Endometrium (tissue), 2 donors: Measurements from ENCODE around the gene DIPK1B.
"Not testable (repeated sequence)": the region's sequence is repeated elsewhere in the genome, so short reads cannot be mapped to it uniquely, and the experiment has no call there.

Experiments
- FAIRE-seq: peaks from 2 replicates; lab custom pipeline; 2012; peaks lifted over from hg19 to GRCh38; lab: Jason Lieb, UNC
- donor health status: control.
- donor health status: control.

Gene DIPK1B

DNA sequence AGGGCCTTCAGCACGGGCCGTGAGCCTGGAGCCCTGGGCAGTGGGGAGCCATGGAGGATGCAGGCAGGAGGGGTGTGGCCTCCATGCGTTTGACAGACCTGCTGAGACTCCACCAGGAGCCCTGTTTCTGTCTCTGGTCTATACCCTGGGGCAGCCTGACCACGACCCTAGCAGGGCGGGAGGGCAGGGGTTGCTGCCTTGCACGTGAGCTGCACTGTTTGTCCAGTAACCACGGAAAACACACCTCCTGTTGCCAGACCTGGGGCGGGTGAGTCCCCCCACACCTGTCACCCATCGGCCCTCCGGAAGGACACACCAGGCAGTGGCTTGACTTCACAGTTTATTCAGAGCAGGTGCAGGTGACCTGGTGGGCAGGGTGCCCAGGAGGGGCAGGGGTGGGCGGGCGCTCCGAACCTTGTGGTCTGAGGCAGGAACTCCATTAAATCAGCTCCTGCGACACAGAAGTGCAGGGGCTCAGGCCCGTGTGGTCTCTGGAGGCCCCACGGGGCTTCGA lies 41.7 kb downstream of the DIPK1B start:
- FAIRE-seq = no peak

- no peak for FAIRE-seq
These were observed 42.4 kb downstream of the DIPK1B start for GRCh38 chr9:136754626-136755301.

DNA sequence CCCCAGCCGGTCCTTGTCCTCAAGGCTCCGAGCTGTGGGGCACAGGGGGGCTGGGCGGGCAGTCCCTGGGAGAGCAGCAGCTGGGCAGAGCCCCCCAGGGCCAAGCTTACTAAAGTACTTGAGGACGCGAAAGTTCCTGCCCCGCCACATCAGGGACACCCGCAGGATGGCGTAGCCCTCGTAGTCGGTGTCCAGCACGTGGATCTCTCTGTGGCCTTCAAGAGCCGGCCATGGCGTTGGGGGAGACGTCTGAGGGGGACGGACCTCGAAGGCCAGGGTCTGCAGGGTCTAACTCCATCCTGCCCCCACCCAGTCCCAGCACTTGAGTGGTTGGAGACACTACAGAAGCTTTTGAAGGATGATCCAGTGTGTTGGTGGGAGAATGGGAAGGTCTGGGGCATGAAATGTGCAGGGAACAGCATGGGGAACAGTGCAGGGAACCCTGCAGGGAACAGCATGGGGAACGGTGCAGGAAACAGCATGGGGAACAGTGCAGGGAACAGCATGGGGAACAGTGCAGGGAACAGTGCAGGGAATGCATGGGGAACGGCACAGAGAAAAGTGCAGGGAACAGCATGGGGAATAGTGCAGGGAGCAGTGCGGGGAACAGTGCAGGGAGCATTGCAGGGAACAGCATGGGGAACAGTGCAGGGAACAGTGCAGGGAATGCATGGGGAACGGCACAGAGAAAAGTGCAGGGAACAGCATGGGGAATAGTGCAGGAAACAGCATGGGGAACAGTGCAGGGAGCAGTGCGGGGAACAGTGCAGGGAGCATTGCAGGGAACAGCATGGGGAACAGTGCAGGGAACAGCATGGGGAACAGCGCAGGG lies 43.1 kb downstream of the DIPK1B start:
- not testable (repeated sequence) for FAIRE-seq

GRCh38 chr9:136756134-136756438 lies 43.7 kb downstream of the DIPK1B start:
- FAIRE-seq = no peak

GRCh38 chr9:136756836-136757235 lies 44.5 kb downstream of the DIPK1B start:
- FAIRE-seq = no peak

DNA sequence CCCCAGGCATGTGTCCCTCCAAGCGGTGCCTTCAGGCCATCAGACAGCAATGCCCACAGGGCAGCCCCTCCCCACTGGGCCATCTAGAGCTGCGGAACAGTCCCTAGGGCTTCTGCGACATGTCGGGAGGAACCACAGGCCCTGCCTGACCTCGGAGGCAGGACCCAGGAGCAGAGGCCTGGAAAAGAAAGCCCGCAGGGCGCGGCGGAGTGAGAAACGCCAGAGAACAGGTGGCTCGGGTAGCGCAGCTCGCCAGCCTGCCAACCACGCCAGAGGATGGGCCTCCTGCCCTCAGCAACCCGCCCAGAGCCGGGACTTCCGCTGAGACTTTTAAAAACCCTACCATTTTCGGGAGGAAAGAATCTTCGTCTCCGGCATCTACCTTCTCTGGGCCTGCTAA lies 45.0 kb downstream of the DIPK1B start:
- no peak for FAIRE-seq

GRCh38 chr9:136757751-136758140 lies 45.4 kb downstream of the DIPK1B start:
- FAIRE-seq = no peak

- no peak for FAIRE-seq
These were observed 46.6 kb downstream of the DIPK1B start for GRCh38 chr9:136759001-136759400.

DNA sequence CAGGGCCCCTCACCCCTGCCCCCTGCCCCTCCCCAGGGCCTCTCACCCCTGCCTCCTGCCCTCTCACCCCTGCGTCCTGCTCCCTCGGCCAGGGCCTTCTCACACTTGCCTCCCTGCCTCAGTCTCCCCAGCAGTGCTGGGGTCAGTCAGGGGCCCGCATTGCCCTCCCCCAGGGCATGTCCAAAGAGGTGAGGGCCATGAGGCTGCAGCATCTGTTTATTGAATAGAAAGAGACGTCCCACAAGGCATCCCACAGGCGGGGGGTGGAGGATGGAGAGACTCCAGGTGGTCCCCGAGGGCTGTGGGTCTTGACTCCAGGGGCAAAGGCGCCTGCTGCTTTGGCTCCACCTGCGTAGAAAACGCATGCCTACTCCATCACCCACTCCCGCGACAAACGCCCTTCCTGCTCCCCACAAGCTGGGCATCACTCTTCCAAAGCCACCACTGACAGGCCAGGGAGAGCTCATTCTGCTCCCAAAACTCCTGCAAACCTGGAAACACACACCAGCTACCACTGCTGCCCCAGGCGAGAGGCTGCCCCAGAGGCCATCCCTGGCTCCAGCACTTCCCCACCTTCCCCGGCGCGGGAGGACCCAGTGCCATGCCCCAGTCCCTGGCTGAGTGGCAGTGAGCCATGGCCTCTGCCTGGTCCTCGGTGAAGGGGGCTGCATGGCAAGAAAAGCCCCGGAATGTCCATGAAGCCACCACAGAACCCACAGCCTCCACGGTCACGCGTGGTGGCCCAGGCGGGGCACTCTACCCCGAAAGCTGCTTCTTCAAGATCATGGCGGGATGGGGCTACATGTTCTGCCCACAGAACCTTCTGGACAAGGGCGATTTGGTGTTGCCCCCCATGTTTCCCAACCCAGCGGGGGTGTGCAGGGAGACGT lies 47.3 kb downstream of the DIPK1B start:
- FAIRE-seq = no peak

DNA sequence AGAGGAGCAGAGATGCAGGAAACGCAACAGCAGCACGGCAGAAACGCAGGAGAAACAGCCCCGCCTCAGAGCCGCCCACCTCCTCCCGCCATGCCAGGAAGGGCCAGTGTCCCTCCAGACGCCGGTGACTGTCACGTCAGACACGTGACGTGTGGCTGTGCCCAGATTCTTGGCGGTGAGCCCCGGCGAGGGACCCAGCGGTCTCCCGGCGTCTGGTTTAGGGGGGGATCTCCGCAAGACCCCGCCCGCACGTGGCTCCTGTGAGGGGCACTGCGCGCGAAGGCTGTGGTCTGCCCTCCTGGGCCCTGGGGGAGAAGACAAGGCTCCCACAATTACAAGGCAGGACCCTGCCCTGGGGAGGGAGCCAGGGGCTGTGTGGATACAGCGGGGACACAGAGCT lies 48.1 kb downstream of the DIPK1B start:
- no peak for FAIRE-seq

DNA sequence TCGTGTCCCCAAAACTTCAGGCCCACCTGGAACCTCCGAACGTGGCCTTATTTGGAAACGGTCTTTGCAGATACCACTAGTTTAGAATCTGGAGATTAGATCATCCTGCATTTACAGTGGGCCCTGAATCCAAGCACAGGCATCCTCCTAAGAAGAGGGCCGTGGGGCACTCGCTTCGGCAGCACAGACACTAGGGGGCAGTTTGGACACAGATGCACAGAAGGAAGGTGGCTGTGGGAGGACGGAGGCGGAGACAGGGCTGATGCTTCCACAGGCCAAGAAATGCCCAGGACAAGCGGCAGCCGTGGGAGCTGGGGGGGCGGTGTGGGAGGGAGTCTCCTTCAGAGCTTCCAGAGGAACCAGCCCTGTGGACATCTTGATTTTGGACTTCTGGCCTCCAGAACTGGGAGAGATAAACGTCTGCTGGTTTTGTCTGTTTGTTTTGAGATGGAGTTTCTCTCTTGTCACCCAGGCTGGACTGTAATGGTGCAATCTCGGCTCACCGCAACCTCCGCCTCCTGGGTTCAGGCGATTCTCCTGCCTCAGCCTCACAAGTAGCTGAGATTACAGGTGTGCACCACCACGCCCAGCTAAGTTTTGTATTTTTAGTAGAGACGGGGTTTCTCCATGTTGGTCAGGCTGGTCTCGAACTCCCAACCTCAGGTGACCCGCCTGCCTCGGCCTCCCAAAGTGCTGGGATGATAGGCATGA lies 48.6 kb downstream of the DIPK1B start:
- FAIRE-seq = not testable (repeated sequence)

DNA sequence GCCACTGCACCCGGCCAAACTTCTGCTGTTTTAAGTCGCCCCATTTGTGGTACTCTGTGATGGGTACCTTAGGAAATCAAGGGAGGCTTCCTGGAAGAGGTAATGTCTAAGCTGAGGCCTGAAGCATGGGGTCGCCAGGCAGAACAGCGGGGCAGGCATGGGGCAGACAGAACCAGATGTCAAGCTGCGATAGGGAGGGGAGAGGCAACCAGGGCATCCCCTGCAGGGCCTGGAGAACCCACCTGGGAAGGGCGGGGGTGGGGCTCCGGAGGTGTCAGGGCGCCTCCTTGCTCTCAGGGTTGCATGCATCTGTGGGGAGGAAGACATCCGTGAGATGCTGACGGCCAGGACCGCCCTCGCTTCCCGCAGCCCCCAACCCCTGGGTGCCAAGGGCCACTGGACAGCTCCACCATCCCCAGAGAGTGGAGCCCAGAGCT lies 49.2 kb downstream of the DIPK1B start:
- no peak for FAIRE-seq

DNA sequence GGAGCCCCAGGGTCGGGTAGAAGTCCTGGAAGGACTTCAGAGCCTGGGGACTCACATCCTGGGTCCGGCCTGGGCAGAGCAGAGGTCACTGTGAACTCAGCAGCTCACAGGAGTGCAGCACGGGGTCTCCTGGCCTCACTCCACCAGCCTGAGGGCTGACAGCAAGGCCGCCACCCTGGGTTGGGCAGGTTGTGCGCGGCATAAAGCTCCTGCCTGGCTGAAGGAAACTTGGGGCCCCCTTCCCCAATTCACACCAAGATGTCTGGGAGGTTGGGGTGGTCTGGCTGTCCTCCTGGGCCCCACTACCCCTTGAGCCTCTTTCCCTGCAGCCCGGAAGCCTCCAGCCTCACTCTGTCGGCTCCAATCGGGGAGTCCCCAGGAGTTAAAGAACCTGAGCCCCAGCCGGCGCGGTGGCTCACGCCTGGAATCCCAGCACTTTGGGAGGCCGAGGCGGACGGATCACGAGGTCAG lies 49.9 kb downstream of the DIPK1B start:
- no peak for FAIRE-seq

DNA sequence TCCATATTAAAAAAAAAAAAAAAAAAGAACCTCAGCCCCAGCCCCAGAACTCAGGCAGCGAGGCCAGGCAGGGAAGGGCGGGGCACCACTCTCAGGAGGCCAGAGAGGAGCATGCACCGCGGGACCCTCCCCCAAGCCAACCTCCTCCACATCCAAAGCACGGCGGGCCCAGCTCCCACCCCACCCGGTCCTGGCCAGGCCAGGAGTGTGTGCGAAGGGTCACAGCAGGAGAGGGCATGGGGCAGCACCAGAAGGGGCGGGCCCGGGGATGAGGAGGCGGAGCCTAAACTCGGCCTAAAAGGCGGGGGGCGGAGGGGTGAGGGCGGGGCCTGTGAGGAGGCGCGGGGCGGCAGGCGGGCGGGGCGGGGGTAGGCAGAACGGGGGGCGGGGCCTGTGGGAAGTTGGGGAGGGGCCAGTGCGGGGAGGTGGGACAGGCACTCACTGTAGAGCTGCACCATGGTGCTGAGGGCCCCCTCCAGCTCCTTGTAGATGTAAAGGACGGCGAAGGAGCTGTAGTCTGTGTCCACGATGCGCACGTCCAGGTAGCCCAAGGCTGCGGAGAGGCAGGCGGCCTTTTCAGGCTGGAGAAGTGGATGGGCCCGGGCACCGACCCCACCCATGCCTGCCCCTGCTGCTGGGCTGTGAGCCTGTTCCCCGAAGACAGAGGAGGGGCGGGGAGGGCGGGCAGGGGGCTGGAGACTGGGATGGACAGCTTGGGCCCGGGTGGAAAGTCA lies 50.7 kb downstream of the DIPK1B start:
- no peak for FAIRE-seq

- no peak for FAIRE-seq
These were observed 51.3 kb downstream of the DIPK1B start for GRCh38 chr9:136763649-136764035.

GRCh38 chr9:136764301-136764891 lies 52.0 kb downstream of the DIPK1B start, which contains the start of gene LCN15:
Gene LCN15 (minus strand): TSS chr9:136764518. CDS start chr9:136764488, 30 bp downstream.
- no peak for FAIRE-seq

DNA sequence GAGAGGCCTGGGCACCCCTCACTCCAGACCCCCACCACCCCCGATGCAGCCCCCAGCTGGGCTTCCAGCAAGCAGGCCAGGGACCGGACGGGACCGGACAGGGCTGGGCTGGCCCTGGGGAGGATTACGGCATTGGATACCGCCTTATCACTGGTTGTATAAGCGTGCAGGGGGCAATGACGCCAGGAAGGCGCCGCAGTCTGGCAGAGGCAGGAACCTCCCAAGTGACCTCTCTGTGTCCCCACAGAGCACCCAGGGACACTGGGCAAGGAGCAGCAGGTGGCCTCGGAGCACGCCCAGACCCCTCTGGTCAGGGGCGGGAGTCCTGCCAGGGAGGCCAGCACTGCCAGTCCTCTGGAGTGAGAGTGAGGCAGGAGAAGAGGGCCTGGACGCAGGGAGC lies 52.7 kb downstream of the DIPK1B start:
- FAIRE-seq = no peak

DNA sequence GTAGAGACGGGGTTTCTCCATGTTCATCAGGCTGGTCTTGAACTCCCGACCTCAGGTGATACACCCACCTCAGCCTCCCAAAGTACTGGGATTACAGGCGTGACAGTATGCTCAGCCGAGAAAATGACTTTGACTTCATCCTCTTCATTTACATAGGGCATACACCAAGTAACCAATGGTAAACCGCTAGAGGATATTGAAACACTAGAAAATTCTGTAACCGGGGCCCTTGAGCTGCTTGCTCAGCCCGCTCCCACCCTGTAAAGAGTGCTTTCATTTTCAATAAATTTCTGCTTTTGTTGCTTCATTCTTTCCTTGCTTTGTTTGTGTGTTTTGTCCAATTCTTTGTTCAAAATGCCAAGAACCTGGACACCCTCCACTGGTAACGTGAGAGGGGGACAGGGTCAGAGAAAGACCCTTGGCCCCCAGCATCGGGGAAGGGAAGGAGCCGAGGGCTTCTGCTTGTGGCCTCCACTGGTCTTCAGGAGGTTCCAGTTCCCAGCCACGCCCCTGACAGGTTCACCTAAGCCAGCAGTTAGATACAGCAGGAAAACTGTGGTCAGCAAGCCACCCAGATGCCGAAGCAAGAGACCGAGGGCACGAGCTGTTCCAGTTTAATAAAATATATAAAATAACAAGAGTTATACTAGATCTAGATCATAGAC lies 53.5 kb downstream of the DIPK1B start:
- not testable (repeated sequence) for FAIRE-seq

GRCh38 chr9:136766410-136767120 lies 54.2 kb downstream of the DIPK1B start:
- not testable (repeated sequence) for FAIRE-seq
